ENCODE data around the gene RNASEH2C.
"Not testable (repeated sequence)": the region's sequence is repeated elsewhere in the genome, so short reads cannot be mapped to it uniquely, and the experiment has no call there.

The RNASEH2C gene

GRCh38 chr11:65703846-65704245 lies 16.8 kb downstream of the RNASEH2C start:
- Histone ChIP-seq H3K27me3 (ENCODE audit: control insufficient read depth, insufficient read depth, low read length) (peaks cover 45% of the 10 kb centered on the region), H3K4me3 (ENCODE audit: low read length) (no peak overlapping the region), H3K4me2 (ENCODE audit: low read length) (no peak overlapping the region), H3K9ac (ENCODE audit: low read depth, low read length) (no peak overlapping the region), H3K36me3 (ENCODE audit: insufficient read depth, low read length) (no peaks in the 10 kb centered on the region), H3K4me1 (ENCODE audit: control insufficient read depth, insufficient read depth, low read length) (no peaks in the 10 kb centered on the region), H3K9me3 (replicated peaks; ENCODE audit: low read length) (no peaks in the 10 kb centered on the region)

DNA sequence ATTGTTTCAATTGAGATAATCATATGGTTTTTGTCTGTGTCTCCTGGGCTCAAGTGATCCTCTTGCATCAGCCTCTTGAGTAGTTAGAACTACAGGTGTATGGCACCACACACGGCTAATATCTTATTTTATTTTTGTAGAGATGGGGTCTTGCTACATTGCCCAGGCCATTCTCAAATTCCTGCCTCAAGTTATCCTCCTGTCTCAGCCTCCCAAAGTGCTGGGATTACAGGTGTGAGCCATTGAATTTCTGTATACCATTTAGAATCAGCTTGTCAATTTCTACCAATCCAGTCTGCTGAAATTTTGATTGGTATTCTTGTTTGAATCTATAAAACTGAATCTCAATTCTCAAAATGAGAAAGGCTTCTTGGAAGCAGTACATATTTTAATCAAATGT lies 18.9 kb downstream of the RNASEH2C start:
- H3K4me2 ChIP-seq (ENCODE audit: low read length): no peak overlapping the region
- peaks cover 47% of the 10 kb centered on the region for H3K27me3 ChIP-seq (ENCODE audit: control insufficient read depth, insufficient read depth, low read length)
- no peak overlapping the region for H3K9ac ChIP-seq (ENCODE audit: low read depth, low read length)
- no peaks in the 10 kb centered on the region for H3K4me1 ChIP-seq (ENCODE audit: control insufficient read depth, insufficient read depth, low read length)
- H3K9me3 ChIP-seq (replicated peaks; ENCODE audit: low read length): no peaks in the 10 kb centered on the region
- no peaks in the 10 kb centered on the region for H3K36me3 ChIP-seq (ENCODE audit: insufficient read depth, low read length)
- no peak overlapping the region for H3K4me3 ChIP-seq (ENCODE audit: low read length)

DNA sequence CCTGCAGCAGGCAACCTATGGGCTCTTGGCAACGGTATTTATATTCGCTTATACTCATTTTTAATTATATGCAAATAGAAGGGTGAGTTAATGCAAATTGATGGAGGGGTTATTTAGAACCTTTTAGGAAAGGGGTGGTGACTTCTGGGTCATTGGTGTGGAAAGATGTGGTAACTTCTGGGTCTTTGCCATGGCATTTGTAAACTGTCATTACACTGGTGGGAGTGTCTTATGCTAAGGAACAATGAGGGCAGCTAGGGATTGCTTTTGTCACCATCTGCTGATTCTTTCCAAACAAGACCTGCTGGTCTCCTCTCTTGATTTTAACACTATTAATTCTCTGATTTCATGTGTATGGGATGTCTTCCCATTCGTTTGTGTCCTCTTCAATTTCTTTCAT lies 20.2 kb downstream of the RNASEH2C start:
- H3K27me3 ChIP-seq (ENCODE audit: control insufficient read depth, insufficient read depth, low read length): peaks cover 41% of the 10 kb centered on the region
- no peaks in the 10 kb centered on the region for H3K9me3 ChIP-seq (replicated peaks; ENCODE audit: low read length)
- H3K4me3 ChIP-seq (ENCODE audit: low read length): no peak overlapping the region
- no peaks in the 10 kb centered on the region for H3K36me3 ChIP-seq (ENCODE audit: insufficient read depth, low read length)
- H3K9ac ChIP-seq (ENCODE audit: low read depth, low read length): no peak overlapping the region
- no peaks in the 10 kb centered on the region for H3K4me1 ChIP-seq (ENCODE audit: control insufficient read depth, insufficient read depth, low read length)
- H3K4me2 ChIP-seq (ENCODE audit: low read length): no peak overlapping the region

DNA sequence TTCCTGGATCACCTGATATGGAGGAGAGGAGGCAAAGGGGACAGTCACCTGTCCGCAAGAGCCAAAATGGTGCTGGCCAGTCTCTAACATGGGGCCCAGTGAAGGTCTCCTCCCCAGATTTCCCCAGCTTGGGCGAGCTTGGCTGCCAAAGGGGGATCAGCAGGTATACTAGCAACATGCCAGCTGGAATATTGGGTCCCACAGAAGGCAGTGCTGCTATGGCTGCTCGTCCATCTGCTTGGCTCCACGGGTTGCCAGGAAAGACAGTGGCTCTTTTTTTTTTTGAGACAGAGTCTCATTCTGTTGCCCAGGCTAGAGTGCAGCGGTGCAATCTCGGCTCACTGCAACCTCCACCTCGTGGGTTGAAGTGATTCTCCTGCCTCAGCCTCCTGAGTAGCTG lies 21.3 kb downstream of the RNASEH2C start:
- H3K4me3 ChIP-seq (ENCODE audit: low read length): no peak overlapping the region
- no peaks in the 10 kb centered on the region for H3K9me3 ChIP-seq (replicated peaks; ENCODE audit: low read length)
- no peaks in the 10 kb centered on the region for H3K4me1 ChIP-seq (ENCODE audit: control insufficient read depth, insufficient read depth, low read length)
- H3K9ac ChIP-seq (ENCODE audit: low read depth, low read length): no peak overlapping the region
- no peak overlapping the region for H3K4me2 ChIP-seq (ENCODE audit: low read length)
- H3K36me3 ChIP-seq (ENCODE audit: insufficient read depth, low read length): no peaks in the 10 kb centered on the region
- H3K27me3 ChIP-seq (ENCODE audit: control insufficient read depth, insufficient read depth, low read length): peaks cover 42% of the 10 kb centered on the region

GRCh38 chr11:65698205-65698604 lies 22.4 kb downstream of the RNASEH2C start:
- Histone ChIP-seq H3K36me3 (ENCODE audit: insufficient read depth, low read length) (no peaks in the 10 kb centered on the region), H3K9ac (ENCODE audit: low read depth, low read length) (no peak overlapping the region), H3K9me3 (replicated peaks; ENCODE audit: low read length) (no peaks in the 10 kb centered on the region), H3K4me1 (ENCODE audit: control insufficient read depth, insufficient read depth, low read length) (no peaks in the 10 kb centered on the region), H3K4me2 (ENCODE audit: low read length) (no peak overlapping the region), H3K27me3 (ENCODE audit: control insufficient read depth, insufficient read depth, low read length) (peaks cover 46% of the 10 kb centered on the region), H3K4me3 (ENCODE audit: low read length) (no peak overlapping the region)

DNA sequence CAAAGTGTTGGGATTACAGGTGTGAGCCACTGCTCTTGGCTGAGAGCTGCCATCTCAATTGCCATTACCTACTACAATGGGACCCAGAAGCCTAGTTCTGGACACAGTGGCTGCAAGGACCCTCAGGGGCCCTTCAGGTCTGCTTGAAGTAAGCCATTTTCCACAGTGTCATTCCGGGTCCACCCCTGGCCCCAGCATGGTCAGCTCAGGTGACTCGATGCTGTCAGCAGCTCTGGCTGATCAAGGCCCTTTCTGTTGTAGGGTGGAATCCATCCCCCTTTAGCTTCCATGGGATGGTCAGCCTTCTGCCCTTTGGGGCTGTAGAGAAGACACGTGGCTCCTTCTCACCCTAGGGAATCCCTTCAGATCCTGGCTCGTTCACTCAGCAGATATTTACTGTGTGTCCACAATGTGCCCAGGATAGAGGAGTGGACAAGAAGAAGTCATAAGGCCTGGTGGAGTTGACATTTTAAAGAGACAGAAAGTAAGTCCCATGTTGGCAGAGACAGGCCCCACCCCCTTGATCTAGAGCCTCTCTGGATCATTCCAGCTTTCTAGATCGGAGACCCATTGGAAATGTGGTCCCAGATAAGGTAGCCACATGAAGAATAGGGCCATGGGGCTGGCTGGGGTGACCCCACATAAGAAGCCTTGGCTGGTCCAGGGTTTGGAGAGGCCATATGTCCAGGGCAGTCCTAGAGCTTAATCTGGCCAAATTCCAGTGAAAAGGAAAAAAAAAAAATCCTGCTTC lies 23.6 kb downstream of the RNASEH2C start:
- Histone ChIP-seq H3K27me3 (ENCODE audit: control insufficient read depth, insufficient read depth, low read length) (peaks cover 38% of the 10 kb centered on the region), H3K4me1 (ENCODE audit: control insufficient read depth, insufficient read depth, low read length) (no peaks in the 10 kb centered on the region), H3K4me2 (ENCODE audit: low read length) (no peak overlapping the region), H3K36me3 (ENCODE audit: insufficient read depth, low read length) (no peaks in the 10 kb centered on the region), H3K9ac (ENCODE audit: low read depth, low read length) (no peak overlapping the region), H3K4me3 (ENCODE audit: low read length) (no peak overlapping the region), H3K9me3 (replicated peaks; ENCODE audit: low read length) (no peaks in the 10 kb centered on the region)

GRCh38 chr11:65695459-65696241 lies 24.9 kb downstream of the RNASEH2C start:
- Histone ChIP-seq H3K9me3 (replicated peaks; ENCODE audit: low read length) (no peaks in the 10 kb centered on the region), H3K27me3 (ENCODE audit: control insufficient read depth, insufficient read depth, low read length) (peaks cover 28% of the 10 kb centered on the region), H3K9ac (ENCODE audit: low read depth, low read length) (no peak overlapping the region), H3K4me3 (ENCODE audit: low read length) (no peak overlapping the region), H3K4me1 (ENCODE audit: control insufficient read depth, insufficient read depth, low read length) (no peaks in the 10 kb centered on the region), H3K36me3 (ENCODE audit: insufficient read depth, low read length) (no peaks in the 10 kb centered on the region), H3K4me2 (ENCODE audit: low read length) (no peak overlapping the region)

DNA sequence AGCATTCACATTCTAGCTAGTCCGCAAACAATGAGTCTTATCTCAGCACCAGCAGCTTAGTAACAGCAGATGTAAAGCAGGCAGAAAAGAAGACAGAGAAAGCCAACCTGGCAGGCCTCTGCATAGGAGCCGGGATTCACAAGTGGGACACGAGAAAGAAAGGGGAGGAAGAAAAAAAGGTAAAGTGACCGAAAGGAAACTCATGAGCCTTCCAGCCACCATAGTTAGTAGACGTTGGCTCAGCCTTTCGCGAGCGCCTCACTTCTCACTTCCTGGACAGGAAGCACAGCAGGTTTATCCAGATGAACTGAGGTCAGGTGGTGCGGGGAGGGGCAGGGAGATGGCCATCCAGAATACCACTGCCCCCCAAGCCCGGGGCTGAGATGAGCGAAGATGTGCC lies 28.2 kb downstream of the RNASEH2C start:
- Histone ChIP-seq H3K9me3 (replicated peaks; ENCODE audit: low read length) (no peaks in the 10 kb centered on the region), H3K9ac (ENCODE audit: low read depth, low read length) (no peak overlapping the region), H3K4me2 (ENCODE audit: low read length) (no peak overlapping the region), H3K4me3 (ENCODE audit: low read length) (no peak overlapping the region), H3K27me3 (ENCODE audit: control insufficient read depth, insufficient read depth, low read length) (peaks cover 22% of the 10 kb centered on the region), H3K4me1 (ENCODE audit: control insufficient read depth, insufficient read depth, low read length) (no peaks in the 10 kb centered on the region), H3K36me3 (ENCODE audit: insufficient read depth, low read length) (no peaks in the 10 kb centered on the region)

DNA sequence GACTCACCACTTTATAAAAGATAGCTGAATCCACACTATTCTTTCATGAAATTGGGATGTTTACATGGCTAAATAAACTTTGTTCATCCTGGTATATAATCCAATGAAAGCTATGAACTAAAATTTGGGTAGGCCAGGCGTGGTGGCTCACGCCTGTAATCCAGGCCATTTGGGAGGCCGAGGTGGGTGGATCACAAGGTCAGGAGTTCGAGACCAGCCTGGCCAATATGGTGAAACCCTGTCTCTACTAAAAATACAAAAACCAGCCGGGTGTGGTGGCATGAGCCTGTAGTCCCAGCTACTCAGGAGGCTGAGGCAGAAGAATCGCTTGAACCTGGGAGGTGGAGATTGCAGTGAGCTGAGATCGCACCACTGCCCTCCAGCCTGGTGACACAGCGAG lies 28.8 kb downstream of the RNASEH2C start:
- H3K4me1 ChIP-seq (ENCODE audit: control insufficient read depth, insufficient read depth, low read length); H3K36me3 ChIP-seq (ENCODE audit: insufficient read depth, low read length); H3K9ac ChIP-seq (ENCODE audit: low read depth, low read length); H3K9me3 ChIP-seq (replicated peaks; ENCODE audit: low read length); H3K4me3 ChIP-seq (ENCODE audit: low read length); H3K4me2 ChIP-seq (ENCODE audit: low read length): not testable (repeated sequence)
- peaks cover 23% of the 10 kb centered on the region for H3K27me3 ChIP-seq (ENCODE audit: control insufficient read depth, insufficient read depth, low read length)

DNA sequence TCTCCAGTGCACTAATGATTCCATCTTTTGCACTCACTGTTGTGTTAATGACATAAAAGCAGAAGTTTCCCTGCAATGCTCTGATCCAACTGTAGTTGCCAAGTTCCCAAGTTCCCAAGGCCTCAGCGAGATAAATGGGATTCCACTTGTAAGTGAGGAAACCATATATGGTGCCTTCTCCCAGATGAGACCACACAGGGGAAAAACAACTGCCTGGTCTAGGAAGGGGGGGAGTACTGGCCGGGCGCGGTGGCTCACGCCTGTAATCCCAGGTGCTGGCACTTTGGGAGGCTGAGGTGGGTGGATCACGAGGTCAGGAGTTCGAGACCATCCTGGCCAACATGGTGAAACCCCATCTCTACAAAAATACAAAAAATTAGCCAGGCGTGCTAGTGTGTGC lies 34.6 kb downstream of the RNASEH2C start:
- no peak overlapping the region for H3K4me2 ChIP-seq (ENCODE audit: low read length)
- no peaks in the 10 kb centered on the region for H3K9me3 ChIP-seq (replicated peaks; ENCODE audit: low read length)
- H3K9ac ChIP-seq (ENCODE audit: low read depth, low read length): no peak overlapping the region
- H3K4me3 ChIP-seq (ENCODE audit: low read length): no peak overlapping the region
- no peaks in the 10 kb centered on the region for H3K36me3 ChIP-seq (ENCODE audit: insufficient read depth, low read length)
- no peaks in the 10 kb centered on the region for H3K4me1 ChIP-seq (ENCODE audit: control insufficient read depth, insufficient read depth, low read length)
- peaks cover 45% of the 10 kb centered on the region for H3K27me3 ChIP-seq (ENCODE audit: control insufficient read depth, insufficient read depth, low read length)

GRCh38 chr11:65683480-65683879 lies 37.1 kb downstream of the RNASEH2C start:
- H3K27me3 ChIP-seq (ENCODE audit: control insufficient read depth, insufficient read depth, low read length): peaks cover 42% of the 10 kb centered on the region
- not testable (repeated sequence) for H3K9me3 ChIP-seq (replicated peaks; ENCODE audit: low read length); H3K4me2 ChIP-seq (ENCODE audit: low read length); H3K4me1 ChIP-seq (ENCODE audit: control insufficient read depth, insufficient read depth, low read length); H3K9ac ChIP-seq (ENCODE audit: low read depth, low read length); H3K36me3 ChIP-seq (ENCODE audit: insufficient read depth, low read length); H3K4me3 ChIP-seq (ENCODE audit: low read length)
